Measurements from ENCODE around the gene GNAT1.

Gene GNAT1

DNA sequence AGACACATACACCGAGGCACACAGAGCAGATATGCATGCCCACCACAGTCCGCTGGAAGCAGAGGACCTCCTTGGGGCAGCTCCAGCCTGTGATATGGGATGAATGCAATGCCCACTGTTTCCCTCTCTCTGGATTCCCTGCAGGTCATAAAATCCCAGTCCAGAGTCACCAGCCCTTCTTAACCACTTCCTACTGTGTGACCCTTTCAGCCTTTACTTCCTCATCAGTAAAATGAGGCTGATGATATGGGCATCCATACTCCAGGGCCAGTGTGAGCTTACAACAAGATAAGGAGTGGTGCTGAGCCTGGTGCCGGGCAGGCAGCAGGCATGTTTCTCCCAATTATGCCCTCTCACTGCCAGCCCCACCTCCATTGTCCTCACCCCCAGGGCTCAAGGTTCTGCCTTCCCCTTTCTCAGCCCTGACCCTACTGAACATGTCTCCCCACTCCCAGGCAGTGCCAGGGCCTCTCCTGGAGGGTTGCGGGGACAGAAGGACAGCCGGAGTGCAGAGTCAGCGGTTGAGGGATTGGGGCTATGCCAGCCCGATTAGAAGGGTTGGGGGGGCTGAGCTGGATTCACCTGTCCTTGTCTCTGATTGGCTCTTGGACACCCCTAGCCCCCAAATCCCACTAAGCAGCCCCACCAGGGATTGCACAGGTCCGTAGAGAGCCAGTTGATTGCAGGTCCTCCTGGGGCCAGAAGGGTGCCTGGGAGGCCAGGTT is at the start of gene GNAT1:
GNAT1 (plus strand) TSS at position 675 of the 725 bp plus-strand sequence. CDS start 116 bp downstream, outside the sequence.
- DNase-seq = no peak

DNA sequence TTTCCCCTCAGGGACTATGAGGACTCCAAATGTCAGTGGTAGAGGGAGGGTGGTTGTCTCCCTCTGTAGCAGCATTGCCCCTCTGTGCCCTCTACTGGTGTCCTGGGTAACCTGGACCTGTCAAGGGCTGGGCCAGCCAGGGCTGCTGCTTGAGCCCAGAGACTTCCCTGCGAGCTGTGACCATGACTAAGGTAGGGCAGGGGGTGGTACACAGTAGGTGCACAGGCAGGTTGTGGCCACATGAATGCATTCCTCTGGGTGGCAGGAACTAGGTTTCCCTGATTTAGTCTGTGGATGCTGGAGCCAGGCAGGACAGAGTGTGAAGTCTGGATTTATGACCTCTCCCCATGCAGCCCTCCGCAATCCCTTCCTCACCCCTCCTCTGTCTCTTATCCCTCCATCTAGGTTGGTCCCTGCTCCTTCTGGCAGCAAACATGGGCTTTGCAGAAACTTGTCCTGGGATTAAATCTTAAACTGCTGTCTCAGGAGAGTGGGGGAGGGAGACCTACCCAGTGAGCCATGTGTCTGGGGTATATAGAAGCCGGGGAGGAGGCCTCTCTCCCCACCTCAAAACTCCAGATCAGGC is 45.0 kb upstream of the GNAT1 start:
- DNase-seq = no peak

DNA sequence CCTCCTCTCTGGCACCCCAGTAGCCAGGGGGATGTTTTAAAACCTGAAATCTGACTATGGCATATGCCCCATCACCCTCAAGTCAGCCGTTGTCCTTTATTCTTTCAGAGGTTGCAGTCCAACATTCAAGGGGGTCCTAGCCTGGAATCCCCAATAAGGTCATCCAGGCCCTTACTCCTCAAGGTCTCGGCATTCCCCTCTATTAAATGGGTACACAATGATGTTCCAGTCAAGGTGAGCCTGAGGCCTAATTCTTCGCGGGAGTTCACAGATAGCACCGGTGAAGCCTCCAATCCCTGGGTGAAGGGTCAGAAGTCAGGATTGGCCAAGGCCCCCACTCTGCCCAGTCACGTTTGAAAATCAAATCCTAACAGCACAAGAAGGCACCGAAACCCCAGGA is 44.4 kb upstream of the GNAT1 start:
- DNase-seq = no peak

DNA sequence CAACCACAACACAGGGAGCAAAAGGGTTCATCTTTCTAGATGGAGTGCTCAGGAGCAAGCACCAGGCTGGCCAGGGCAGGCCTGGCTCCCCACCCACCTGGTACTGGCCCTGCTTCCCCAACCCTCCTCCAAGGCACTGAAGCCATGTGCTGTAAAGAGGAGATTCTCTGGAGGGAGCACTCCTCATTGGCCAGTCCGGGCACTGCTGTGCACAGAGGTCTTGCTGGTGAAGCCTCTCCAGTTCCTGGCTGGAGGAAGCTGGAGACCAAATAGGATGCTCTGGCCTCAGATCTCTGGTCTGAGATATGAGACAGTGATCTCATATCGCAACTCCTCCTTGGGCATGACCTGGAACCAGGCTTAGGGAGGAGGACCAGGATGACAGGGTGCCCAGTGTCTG is 44.0 kb upstream of the GNAT1 start:
- DNase-seq = no peak

DNA sequence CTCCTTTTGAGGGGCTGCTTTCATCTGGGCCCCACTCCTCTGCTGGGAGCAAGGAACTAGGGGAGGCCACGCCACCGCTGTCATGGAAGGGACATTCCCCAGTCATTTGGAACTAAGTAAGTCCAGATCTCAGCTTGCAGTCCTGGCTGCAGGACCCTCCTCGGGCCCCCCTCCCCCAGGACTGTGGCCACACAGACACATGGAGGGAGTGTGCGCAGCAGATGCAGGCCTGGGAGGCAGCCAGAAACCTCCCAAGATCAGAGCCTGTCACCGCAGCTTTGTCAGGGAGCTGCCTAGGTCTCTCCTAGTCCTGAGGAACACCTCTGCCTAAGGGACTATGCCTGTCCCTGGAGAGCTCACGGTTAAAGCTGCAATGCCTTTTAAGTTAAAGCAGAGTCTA is 43.5 kb upstream of the GNAT1 start:
- DNase-seq = no peak

DNA sequence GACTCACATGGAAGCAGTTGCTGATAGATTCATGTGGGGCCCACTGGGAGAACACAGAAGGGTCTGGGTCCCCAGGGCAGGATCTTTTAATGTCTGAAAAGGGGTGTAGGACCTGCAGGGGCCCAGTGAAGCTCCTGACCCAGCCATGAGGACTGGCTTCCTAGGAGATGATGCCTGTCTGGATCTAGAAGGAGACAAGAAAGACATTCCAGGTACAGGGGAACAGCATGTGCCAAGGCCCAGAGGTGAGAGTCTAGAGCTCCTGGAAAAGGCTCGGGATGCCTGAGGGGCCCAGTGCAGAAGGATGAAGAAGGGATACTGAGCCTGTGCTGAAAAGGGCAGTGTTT is 41.0 kb upstream of the GNAT1 start:
- no peak for DNase-seq

DNA sequence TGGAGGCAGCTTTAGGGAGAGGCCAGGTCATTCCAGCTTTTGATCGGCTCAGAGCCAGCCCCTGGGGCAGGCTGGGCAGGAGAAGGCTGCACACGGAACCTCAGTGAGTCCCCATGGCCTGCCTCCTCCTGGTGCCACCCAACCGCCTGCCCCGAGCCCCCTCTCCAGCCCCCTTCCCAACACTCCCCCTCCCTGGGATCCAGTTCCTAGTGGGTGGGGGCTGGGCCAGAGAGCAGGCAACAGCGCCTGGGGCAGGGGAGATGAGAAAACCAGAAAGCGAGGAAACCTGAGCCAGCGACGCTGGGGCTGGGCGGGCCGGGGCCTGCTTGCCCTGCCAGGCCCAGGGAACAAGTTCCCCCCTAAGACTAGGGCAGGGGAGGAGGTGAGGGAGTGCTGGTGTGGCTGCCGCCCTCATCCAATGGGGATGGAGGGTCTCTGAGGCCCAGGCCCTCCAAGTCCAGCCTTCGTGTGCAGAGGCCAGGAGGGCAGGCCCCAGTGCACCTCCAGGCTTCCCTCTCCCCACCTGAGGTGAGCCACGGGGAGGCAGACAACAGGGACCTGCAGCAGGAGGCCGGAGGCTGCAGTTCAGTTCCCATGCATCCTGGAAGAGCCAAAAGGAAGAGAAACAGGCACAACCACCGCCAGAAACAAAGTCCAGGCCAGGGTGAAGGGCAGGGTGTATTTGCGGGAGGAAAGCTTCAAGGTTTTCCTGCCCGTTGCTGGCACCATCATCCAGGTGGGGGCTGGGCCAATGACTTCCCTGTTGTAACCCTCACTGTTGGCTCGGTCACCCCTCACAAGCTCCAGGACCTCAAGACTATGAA is 40.3 kb upstream of the GNAT1 start:
- no peak for DNase-seq

DNA sequence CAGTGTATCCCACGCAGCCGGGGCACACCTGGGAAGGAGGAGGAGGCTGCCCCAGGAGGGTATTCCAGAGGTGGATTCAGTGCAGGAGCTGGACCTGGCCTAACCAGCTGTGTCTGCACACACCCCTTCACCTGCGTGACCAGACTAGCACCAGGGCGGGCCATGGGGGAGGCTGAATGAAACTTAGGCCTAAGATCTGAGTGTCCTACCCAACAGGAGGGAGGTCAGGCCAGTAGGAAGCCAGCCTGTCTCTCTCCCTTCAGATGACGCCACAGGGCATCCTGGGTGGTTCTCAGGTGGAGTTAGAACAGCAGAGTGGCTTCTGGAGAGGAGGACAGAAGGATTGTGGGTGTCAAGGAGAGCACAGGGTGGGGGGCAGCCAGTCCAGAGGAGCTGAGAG is 39.7 kb upstream of the GNAT1 start:
- DNase-seq = no peak

DNA sequence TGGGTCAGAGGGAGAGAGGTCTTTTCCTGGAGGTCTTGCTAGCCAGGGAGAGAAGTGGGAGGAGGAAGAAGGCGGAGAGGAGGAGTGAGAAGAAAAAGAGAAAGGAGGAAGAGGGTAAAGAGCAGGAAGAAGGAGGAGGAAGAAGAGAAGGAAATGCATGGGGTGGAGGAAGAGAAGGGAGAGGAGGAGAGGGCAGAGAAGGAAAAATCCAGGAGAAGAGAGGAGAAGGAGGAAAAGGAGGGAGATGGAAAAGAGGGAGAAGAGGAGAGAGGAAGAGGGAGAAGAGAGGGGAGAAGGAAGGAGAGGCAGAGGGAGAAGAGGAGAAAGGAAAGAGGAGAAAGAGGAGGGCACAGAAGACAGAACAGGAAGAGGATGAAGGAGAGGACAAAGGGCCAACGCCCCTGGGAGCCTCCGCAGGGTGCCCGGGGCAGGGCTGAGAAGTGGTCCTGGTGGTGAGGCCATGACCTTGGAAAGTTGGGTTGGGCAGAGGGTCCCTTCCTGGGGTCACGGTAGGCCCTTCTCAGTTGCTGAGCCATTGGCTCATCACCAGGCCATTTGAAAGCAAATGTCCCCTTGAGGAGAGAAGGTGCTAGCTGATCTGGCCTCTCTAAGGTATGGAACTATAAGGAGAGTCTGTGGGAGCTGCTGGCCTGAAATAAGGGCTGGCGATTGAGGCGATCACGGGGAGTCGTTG is 37.5 kb upstream of the GNAT1 start:
- DNase-seq = no peak

DNA sequence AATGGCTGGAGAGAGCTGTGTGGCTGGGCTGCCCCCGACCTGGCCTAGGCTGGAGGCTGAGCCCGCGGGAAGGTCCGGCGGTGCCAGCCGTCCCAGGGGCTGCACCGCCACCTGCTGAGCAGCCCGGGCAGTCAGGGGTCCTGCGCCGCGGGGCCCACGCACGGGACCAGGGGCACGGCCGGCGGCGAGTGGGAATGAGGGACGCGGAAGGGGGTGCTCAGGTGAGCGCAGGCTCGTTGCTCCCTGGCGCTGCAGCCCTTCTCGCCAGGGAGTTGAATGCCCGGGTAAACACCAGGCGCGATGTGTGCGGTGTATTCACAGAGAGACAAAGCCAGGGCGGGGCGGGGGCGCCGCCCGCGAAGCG is 37.0 kb upstream of the GNAT1 start:
- no peak for DNase-seq

DNA sequence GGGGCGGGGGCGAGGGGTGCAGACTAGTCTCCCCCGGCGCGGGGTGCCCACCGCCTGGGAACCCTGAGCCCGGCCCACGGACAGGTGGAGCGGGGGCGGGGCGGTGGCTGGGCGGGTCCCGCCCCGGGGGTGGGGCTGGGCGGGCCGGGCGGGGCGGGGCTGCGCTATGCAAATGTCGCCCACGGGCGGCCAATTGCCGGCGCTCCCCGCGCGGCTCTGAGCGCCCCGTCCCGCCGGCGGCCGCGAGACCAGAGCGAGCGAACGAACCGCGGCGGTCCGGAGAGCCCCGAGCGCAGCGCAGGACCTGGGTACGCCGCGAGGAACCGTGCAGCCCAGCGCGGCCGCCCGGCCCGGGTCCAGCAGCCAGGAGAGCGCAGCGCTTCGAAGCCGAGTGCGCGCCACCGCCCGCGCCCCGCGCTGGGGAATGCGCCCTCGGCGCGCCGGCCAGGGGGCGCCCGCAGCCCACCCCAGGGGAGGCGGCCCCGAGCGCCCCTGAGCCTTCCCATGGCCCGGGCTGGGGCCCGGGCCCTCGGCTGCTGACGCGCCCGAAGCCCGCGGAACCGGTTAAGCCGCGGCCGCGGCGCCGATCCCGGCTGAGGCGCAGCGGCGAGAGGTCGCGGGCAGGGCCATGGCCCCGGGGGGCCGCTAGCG is 36.4 kb upstream of the GNAT1 start, which contains the start of gene SEMA3F:
SEMA3F (plus strand) TSS at position 485 of the 651 bp plus-strand sequence. CDS start 4,299 bp downstream, outside the sequence.
- DNase-seq = no peak

DNA sequence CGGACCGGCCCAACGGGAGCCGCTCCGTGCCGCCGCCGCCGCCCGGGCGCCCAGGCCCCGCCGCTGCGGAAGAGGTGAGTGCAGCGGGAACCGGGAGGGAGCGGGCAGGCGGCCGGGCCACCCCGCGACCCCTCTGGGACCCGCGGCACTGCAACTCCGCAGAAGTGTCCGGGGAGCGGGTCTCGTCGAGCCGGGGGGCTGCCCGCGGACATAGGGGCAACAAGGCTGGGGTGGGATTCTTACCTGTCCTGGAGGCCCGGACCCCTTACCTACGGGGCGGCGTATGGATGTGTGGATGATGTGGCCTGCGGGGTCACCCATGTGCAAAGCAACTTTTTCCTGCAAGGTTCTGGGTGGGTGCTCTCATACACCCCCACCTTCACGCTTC is 35.9 kb upstream of the GNAT1 start:
- DNase-seq = no peak

DNA sequence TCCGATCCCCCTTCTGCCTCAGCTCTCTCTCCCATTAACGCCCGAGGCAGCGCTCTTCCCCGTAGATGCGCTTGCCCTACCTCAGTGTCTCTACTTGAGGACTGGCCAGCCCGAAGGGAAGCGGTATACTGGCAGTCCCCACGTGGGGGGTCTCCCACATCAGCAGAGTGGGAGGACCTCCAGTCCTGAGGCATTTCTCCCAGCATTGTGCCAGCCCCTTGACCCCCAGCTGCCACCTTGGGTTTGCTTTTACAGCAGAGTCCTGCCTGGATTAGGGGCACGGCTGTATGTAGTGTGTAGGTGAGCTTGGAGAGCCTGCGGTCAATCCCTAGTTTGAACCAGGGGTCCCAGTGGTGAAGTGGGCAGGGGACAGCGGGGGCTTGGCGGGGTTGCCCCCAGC is 35.5 kb upstream of the GNAT1 start:
- no peak for DNase-seq

DNA sequence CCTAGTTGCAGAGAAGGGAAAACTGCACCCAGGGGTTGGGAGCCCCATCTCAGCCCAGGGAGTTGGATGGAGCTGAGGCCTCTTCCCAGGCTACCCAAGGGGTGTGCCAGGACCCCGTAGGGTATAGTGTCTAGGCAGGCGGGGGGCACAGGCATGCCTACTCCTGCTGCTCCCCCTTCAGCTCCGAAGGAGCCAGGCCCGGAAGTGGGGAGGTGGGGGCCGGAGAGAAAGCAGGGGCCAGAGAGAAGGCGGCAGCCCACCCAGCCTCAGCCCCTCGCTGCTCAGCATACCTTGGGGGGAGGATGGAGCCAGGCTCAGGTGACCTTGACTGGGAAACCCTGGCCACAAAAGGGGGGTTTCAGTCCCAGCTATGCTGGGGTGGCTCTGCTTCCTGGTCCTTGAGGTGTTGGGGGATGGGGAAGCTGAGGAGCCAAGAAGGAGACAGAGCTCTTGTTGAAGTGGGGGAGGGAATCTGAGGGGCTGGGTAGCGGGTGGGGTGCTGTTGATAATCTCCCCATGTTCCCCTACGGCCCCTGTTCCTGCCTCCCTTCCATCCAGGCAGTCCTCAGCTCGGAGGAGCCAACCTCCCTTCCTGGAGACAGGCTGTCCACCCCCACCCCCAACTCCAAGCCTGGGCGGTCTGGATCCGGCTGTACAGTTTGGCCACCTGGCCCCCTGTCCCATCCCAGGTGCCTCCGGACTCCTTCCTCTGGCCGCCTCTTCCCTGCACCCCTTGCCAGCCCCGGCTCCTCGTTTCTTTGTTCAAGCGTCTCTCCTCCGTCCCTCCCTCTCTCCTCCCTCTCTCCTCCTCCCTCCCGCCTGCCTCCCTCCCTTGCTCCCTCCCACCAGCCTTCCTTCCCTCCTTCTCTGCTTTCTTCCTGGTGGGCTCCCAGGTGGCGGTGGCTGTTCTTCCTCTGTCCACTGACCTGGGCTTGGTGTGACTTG is 34.6 kb upstream of the GNAT1 start:
- DNase-seq = no peak

DNA sequence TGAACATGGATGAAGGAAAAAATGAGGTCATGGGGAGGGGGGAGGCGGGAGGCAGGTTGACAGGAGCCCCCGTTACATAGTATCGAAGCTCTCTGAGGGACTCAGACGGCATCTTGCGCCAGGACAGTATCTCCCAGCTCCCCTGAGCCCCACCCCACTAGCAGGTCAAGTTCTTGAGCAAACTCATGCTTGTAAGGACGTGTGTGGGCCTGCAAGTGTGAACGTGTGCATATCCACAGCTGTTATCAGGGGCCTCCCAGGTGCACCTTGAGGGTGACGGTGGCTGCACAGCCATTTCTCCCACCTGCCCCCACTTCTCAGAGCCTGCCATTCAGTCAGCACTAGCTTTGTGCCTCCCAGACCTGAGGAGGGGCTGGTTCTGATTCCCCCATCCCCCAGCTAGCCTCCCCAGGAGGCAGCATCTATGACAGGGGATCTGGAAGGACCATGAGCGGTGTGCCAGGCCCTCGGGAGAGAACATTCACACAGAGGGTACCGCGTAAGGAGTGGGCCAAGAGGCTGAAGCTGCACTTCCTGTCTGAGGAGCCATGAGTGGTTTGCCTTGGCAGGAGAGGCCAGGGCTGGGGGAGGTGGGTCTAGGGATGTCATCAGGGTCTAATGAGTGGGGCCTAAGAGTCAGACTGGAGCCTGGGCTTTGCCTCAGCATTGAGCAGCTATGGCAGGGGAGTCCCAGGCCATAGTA is 33.4 kb upstream of the GNAT1 start:
- DNase-seq = no peak

DNA sequence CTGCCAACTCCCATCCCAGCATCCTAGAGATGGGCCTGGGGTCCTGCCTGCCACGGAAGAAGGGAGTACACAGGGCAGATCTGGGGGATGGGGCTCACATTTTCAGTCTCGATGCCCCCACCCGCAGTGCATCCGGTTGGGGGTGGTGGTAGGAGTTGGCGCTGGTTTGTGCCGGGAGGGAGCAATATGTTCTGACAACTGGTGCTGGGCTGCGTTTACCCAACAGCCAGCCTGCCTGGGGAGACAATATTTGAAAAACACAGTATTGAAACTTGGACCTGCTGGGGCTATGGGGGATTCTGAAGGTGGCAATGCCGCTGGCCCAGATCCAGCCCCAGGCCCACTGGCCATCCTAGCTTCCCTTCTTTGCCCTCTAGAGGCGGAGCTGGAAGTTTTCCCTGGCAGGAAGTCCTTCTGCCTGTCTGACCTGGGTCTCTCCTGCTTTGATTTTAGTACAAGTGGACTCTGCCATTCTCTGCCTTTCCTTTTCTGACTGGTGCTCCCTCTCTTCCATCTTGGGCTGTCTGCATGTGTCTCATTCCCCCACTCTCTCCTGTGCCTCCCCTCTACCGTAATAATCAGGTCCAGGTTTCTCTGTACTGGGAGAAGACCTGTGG is 32.8 kb upstream of the GNAT1 start:
- DNase-seq = no peak

DNA sequence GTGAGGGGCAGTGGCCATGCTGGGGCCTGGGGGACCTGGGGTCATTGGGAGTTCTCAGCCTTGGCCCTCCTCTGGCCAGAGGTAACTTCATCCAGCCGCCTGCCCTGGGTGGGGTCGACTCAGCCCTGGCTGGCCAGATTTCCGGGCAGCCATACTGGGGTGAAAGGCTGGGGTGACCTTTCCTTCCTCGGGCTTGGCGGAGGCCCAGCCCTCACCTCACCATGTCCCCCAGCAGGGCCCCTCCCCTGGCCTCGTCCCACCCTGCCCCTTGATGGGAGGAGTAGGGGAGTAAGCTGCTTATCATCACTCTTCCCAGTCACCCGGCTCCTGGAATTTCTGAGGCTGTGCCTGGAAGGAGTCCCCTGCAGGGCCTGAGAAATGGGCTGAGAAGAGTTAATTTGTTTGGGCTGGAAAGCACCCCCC is 30.8 kb upstream of the GNAT1 start:
- no peak for DNase-seq

DNA sequence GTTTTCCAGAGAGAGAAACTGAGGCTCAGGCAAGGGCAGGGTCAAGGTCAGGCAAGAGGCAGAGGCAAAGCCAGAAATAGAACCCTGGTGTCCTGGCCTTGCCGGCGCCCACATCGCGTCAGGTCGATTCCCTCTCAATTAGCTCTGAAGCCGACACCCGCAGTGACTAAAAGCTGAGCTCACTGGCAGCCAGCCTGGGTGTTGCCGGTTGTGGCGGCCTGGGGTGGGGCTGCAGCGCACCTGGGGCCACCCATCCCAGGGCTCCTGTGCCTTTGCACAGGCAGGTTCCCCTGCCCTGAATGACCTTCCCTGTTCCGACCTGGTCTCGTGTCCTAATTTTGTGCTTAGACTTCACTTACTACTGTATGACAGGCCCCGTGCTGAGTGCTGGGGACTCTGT is 30.1 kb upstream of the GNAT1 start:
- DNase-seq = no peak

DNA sequence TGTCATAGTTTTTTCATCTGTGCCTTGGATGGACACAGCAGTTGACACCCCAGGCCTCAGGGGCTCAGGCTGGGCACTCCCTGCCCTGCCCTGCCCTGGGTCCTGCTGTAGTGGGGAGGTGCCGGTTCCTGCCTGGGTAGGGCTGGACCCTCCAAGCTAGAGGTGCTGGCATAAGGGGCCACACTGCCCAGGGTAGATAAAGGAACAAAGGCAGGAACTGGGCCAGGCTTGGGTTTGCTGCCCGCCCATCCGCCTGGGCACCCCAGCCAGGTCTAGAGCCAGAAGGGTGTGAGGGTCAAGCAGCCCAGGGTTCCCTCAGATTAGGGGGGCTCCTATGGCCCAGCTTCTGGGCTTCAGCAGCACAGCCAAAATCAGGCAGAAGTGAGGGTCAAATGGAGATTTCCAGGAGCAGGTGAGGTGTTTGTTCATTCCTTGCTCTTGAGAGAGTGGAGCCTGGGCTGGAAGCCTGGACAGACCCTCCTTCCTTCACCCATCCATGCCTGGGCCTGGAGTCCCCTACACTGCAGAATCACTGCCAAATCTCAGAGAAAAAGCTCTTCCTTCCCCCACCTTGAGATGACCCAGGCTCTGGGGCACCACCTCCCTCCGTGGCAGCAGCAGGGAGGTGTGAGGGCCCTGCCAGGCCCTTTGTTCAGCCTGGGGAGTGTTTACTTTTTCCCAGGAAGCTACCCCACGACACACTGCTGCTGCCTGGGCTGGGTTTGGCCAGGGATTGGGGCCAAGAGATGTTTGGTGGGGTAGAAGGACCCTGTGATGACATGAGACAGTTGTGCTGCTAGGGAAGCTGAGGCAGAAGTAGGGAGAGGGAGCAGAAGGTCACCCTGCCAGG is 29.2 kb upstream of the GNAT1 start:
- DNase-seq = no peak

Data from SIG-M5 (cell line).